NT2/D1 (cell line): ENCODE results near the gene METTL1.

Experiments used
- DNase-seq: peaks from one replicate; pipeline ENCODE4 v3.0.0-alpha.2; 2011; ENCODE audit warnings: low read depth, low spot score
- H3K27me3 ChIP-seq: 2 replicates; pipeline ENCODE4 v1.6.0; 2011; ENCODE audit warnings: mild to moderate bottlenecking; ENCODE audit not compliant: insufficient read length, insufficient read depth
- H3K36me3 ChIP-seq: 2 replicates; pipeline ENCODE4 v1.6.1; 2011; ENCODE audit warnings: mild to moderate bottlenecking, low read length, mixed read lengths; ENCODE audit not compliant: insufficient read depth, insufficient read length
- H3K4me1 ChIP-seq: 2 replicates; pipeline ENCODE4 v1.5.1; 2011; ENCODE audit not compliant: insufficient read depth, insufficient read length
- H3K4me3 ChIP-seq: 2 replicates; pipeline ENCODE4 v1.5.1; 2011; ENCODE audit warnings: low read depth; ENCODE audit not compliant: insufficient read length
- H3K9ac ChIP-seq: 2 replicates; pipeline ENCODE4 v1.6.0; 2011; ENCODE audit warnings: low read depth; ENCODE audit not compliant: insufficient read length
- H3K9me3 ChIP-seq: 2 replicates; pipeline ENCODE4 v1.5.1; 2011; ENCODE audit warnings: mild to moderate bottlenecking, low read length; ENCODE audit not compliant: insufficient read depth
- SUZ12 ChIP-seq: IDR thresholded peaks from 2 replicates; pipeline ENCODE4 v1.6.1; 2011; ENCODE audit not compliant: insufficient read length, insufficient read depth; ENCODE audit errors: extremely low read depth
- YY1 ChIP-seq: IDR thresholded peaks from 2 replicates; pipeline ENCODE4 v1.6.1; 2011; ENCODE audit not compliant: insufficient read length, insufficient read depth
- ZNF274 ChIP-seq: IDR thresholded peaks from 2 replicates; pipeline ENCODE4 v1.6.1; 2011; ENCODE audit warnings: mild to moderate bottlenecking, low read depth, low read length

Gene METTL1

GRCh38 chr12:57808351-57808750 lies 36.4 kb upstream of the METTL1 start:
- no peaks in the 10 kb centered on the region for H3K9me3 ChIP-seq
- TF ChIP-seq ZNF274 (no peak), YY1 (no peak), SUZ12 (no peak)
- no peak for DNase-seq
- H3K9ac ChIP-seq = no peak overlapping the region
- peaks cover 2% of the 10 kb centered on the region for H3K4me1 ChIP-seq
- H3K4me3 ChIP-seq = no peak overlapping the region
- H3K27me3 ChIP-seq = no peaks in the 10 kb centered on the region
- H3K36me3 ChIP-seq = peaks cover 9% of the 10 kb centered on the region

DNA sequence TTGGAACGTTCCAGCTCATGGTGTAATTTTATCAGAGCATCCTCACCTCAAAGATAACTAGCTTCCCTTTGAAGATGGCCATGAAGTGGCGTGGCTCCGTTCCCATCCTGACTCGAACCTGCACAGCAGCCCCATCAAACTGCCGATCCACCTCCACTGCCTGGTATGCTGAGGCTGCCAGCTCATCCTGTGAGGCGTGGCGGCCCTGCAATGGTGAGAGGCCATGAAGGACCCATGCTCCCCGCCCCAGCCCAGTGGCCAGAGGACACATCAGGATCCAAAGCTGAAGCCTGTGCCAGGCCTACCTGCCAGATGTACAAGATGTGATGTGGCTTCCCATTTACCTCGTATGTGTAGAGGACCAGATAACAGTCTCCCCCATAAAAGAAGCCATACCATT lies 35.4 kb upstream of the METTL1 start:
- DNase-seq = no peak
- Histone ChIP-seq H3K4me3 (no peak overlapping the region), H3K4me1 (peaks cover 2% of the 10 kb centered on the region), H3K36me3 (peaks cover 17% of the 10 kb centered on the region), H3K9me3 (no peaks in the 10 kb centered on the region), H3K9ac (no peak overlapping the region), H3K27me3 (no peaks in the 10 kb centered on the region)
- no peak for TF ChIP-seq YY1

DNA sequence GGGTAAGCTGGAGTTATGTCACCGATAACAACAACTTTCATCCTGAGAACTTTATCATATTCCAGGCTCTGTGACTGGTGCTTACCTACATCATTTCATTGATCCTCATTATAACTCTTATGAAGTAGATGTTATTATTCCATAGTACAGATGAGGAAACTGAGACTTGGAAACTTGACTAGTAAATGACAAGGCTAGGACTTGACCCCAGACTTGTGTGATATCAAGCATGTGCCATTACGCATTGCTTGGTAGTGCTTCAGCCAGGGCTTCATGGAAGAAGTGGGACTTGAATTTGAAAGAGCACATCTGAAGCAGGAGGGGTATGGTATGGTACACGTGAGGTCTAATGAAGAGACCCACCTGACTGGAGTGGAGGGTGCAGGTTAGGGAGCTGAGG lies 34.8 kb upstream of the METTL1 start:
- TF ChIP-seq YY1 (no peak), SUZ12 (no peak), ZNF274 (no peak)
- H3K36me3 ChIP-seq = peaks cover 22% of the 10 kb centered on the region
- H3K4me3 ChIP-seq = no peak overlapping the region
- no peaks in the 10 kb centered on the region for H3K27me3 ChIP-seq
- peaks cover 2% of the 10 kb centered on the region for H3K4me1 ChIP-seq
- no peaks in the 10 kb centered on the region for H3K9me3 ChIP-seq
- no peak for DNase-seq
- no peak overlapping the region for H3K9ac ChIP-seq

DNA sequence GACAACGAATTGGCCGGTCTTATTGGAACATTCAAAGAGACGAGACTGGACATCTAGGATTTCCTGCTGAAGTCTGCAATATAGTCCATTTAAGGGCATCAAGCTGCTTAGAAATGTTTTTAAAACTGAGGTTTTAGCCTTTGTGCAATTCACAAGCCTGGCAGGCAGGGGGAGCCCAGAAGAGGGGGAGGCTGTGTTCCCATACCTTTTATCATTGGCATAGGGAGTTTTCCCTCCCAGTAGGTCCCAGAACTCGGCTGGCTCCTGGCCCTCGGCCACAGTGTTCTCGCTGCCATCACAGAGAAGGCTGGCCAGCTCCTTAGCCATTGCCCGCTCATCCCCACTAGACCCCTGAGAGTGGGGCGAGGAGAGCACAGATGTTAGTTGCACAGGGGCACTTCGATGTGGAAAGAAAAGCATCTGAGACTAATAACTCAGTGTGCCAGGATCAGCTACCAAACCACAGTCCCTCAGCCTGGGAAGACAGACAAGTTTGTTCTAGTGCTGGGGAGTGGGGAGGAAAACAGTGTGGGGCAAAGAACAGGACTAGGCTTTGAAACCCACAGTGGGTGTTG lies 31.5 kb upstream of the METTL1 start:
- H3K36me3 ChIP-seq = peaks cover 40% of the 10 kb centered on the region

DNA sequence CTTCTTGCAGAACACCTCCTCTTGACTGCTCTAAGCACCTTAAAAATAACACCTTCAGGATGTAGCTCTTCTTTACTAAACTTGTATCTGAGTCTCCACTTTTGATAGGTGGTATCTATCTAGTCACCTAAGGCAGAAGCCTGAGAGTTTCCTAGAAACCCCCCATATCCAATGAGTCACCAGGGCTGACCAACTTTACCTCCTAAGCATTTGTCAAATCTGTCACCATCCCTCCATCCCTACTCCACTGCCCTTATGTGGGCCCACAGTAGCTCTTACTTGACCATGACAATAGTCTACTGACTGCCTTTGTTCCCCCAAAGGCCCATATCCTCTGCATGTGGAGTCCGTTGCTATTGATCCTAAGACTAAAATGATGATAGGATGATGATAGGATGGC lies 30.7 kb upstream of the METTL1 start:
- Histone ChIP-seq H3K9ac (no peak overlapping the region), H3K4me3 (no peak overlapping the region), H3K4me1 (peaks cover 2% of the 10 kb centered on the region), H3K27me3 (no peaks in the 10 kb centered on the region), H3K9me3 (no peaks in the 10 kb centered on the region), H3K36me3 (peaks cover 41% of the 10 kb centered on the region)
- no peak for DNase-seq
- TF ChIP-seq SUZ12 = no peak
- TF ChIP-seq YY1 = no peak
- no peak for TF ChIP-seq ZNF274

More for the DNA sequence above, 31.5 kb upstream of the METTL1 start:
- no peak overlapping the region for H3K4me3 ChIP-seq
- H3K27me3 ChIP-seq = no peaks in the 10 kb centered on the region
- DNase-seq = peak; percentile 16
- H3K9ac ChIP-seq = no peak overlapping the region
- H3K4me1 ChIP-seq = peaks cover 2% of the 10 kb centered on the region
- TF ChIP-seq YY1 (no peak), SUZ12 (no peak), ZNF274 (no peak)
- H3K9me3 ChIP-seq = no peaks in the 10 kb centered on the region

DNA sequence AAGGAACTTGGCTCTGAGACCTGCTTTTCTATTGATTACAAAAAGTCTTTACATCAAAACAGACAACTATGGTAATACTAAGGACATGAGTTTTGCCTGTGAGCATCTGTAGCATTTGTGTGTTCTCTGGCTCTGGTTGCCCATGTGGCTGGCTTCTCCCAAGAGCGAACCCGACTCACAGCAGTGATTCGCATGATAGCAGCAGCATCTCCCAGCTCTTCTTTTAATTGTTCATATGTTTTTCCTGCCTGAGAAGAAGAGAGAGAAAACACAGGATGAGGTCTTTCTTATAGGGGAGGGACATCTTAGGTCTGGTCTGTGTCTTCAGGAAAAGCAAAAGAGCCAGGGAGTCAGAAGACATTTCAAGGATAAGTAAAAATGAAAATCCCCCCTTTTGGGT lies 29.1 kb upstream of the METTL1 start:
- H3K27me3 ChIP-seq = no peaks in the 10 kb centered on the region
- no peak overlapping the region for H3K4me3 ChIP-seq
- H3K9me3 ChIP-seq = no peaks in the 10 kb centered on the region
- H3K4me1 ChIP-seq = peaks cover 2% of the 10 kb centered on the region
- DNase-seq = no peak
- TF ChIP-seq YY1 = no peak
- no peak for TF ChIP-seq ZNF274
- no peak for TF ChIP-seq SUZ12
- H3K9ac ChIP-seq = no peak overlapping the region
- H3K36me3 ChIP-seq = peaks cover 56% of the 10 kb centered on the region

DNA sequence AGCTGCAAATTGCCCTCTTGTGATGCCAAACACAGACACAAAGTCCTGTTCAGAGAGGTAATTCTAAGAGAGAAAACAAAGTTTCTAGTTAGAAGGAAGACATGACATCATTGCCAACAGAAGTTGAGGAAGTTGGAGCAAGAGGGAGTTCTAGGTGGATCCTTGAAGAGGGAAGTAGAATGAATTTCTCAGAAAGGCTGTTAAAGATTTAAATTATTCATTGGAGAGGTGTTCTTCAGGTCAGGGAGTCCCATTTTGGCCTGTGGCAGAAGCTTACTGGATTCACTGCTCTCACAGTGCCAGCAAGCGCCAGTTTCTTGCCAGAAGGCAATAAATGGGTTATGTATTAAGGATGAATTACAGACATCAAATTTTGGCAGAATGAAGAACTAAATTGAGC lies 26.0 kb upstream of the METTL1 start:
- Histone ChIP-seq H3K36me3 (peaks cover 75% of the 10 kb centered on the region), H3K27me3 (no peaks in the 10 kb centered on the region), H3K4me3 (no peak overlapping the region), H3K9ac (no peak overlapping the region), H3K4me1 (no peaks in the 10 kb centered on the region), H3K9me3 (no peaks in the 10 kb centered on the region)
- DNase-seq = no peak
- TF ChIP-seq ZNF274 (no peak), SUZ12 (no peak), YY1 (no peak)
